T-cell (primary cell): ENCODE data around the gene BUD23. TPM values are rescaled to one million over a fixed set of nuclear protein-coding genes. Genes with fewer than 3 reads are reported as not detected.
"Not testable (repeated sequence)": the region's sequence is repeated elsewhere in the genome, so short reads cannot be mapped to it uniquely, and the experiment has no call there.

Source experiments
- ATAC-seq, 4 experiments: fragments of 200-7000 bp in 3 of 4; fragments of 150-1000 bp in 1 of 4; cut with Tn5 transposase; replicated peaks in 1 of 4; 1 replicate in 3 of 4; 2 replicates in 1 of 4; pipeline ENCODE4 v1.10.0; 2021; ENCODE audit warnings: moderate library complexity in 3 of 4, mild to moderate bottlenecking in 2 of 4, moderate number of reproducible peaks in 1 of 4
- CTCF ChIA-PET, 2 donors: fragments of 300-600 bp; sonication (Branson Sonifier 250); formaldehyde crosslinking; loops; one replicate each; lab custom pipeline; 2022; ENCODE audit warnings: antibody characterized with exemption in 2 of 2; lab: Charles Lee
- POLR2A ChIA-PET, 2 donors: fragments of 300-600 bp; sonication (Branson Sonifier 250); formaldehyde crosslinking; loops; one replicate each; lab custom pipeline; 2022; ENCODE audit warnings: antibody characterized with exemption in 2 of 2; lab: Charles Lee
- DNase-seq, 35 experiments: peaks; one replicate each; pipeline versions ENCODE4 v3.0.0 to v3.0.0-alpha.2; 2013 to 2023
- H3K27ac ChIP-seq: one replicate; pipeline ENCODE4 v1.5.1; 2013; ENCODE audit warnings: low read length
- H3K27me3 ChIP-seq, 2 experiments: replicated peaks in 1 of 2; 1 replicate in 1 of 2; 2 replicates in 1 of 2; pipeline versions ENCODE4 v1.6.1 to v1.7.0; 2013; ENCODE audit warnings: low read length in 1 of 2, mixed read lengths in 1 of 2; ENCODE audit not compliant: control insufficient read depth in 2 of 2, insufficient read depth in 2 of 2; ENCODE audit errors: extremely low read depth in 1 of 2
- H3K36me3 ChIP-seq, 2 donors: 1 replicate in 1 of 2; 2 replicates in 1 of 2; pipeline versions ENCODE4 v1.6.1 to v1.7.0; 2013; ENCODE audit warnings: low read length in 1 of 2; ENCODE audit not compliant: control insufficient read depth in 2 of 2, insufficient read depth in 1 of 2; ENCODE audit errors: extremely low read depth in 1 of 2
- H3K4me1 ChIP-seq, 2 experiments: 1 replicate in 1 of 2; 2 replicates in 1 of 2; pipeline versions ENCODE4 v1.6.1 to v1.7.0; 2013; ENCODE audit warnings: low read length in 2 of 2, mixed read lengths in 1 of 2; ENCODE audit not compliant: insufficient read depth in 2 of 2, control insufficient read depth in 1 of 2; ENCODE audit errors: extremely low read depth in 1 of 2
- H3K4me3 ChIP-seq, 2 donors: 1 replicate in 1 of 2; 2 replicates in 1 of 2; pipeline versions ENCODE4 v1.5.1 to v1.7.0; 2013; ENCODE audit warnings: mild to moderate bottlenecking in 2 of 2, low read length in 1 of 2, moderate library complexity in 1 of 2; ENCODE audit not compliant: control insufficient read depth in 1 of 2; ENCODE audit errors: extremely low read depth in 1 of 2
- H3K9me3 ChIP-seq: 2 replicates; pipeline ENCODE4 v1.7.0; 2013
- H3K27ac Mint-ChIP-seq, 2 donors: one replicate each; pipeline ENCODE4 v1.8.0; 2020 to 2021; ENCODE audit warnings: mild to moderate bottlenecking in 2 of 2, mixed read lengths in 2 of 2
- H3K27me3 Mint-ChIP-seq, 2 donors: one replicate each; pipeline ENCODE4 v1.8.0; 2021 to 2022; ENCODE audit warnings: mixed read lengths in 2 of 2
- H3K36me3 Mint-ChIP-seq: one replicate; pipeline ENCODE4 v1.8.0; 2021; ENCODE audit warnings: mixed read lengths
- H3K4me1 Mint-ChIP-seq, 3 donors: one replicate each; pipeline ENCODE4 v1.8.0; 2020 to 2022; ENCODE audit warnings: mixed read lengths in 3 of 3, mild to moderate bottlenecking in 1 of 3
- H3K4me3 Mint-ChIP-seq, 3 donors: one replicate each; pipeline ENCODE4 v1.8.0; 2020 to 2022; ENCODE audit warnings: mild to moderate bottlenecking in 3 of 3, mixed read lengths in 3 of 3, moderate library complexity in 3 of 3
- H3K9me3 Mint-ChIP-seq, 3 donors: one replicate each; pipeline ENCODE4 v1.8.0; 2020 to 2022; ENCODE audit warnings: mixed read lengths in 3 of 3
- WGBS: methylation state at CpG from one replicate; pipeline ENCODE4 v1.1.5; 2013; ENCODE audit warnings: missing lambda C conversion rate; ENCODE audit not compliant: insufficient coverage; 5-methylcytosine and 5-hydroxymethylcytosine counted together
- total RNA-seq, 35 experiments: library from RNA in 6 of 35; stranded (reverse) in 6 of 35; fragments of 120-200 nt in 1 of 35; gene quantifications; one replicate each; pipeline versions ENCODE4 v1.2.1 to v1.2.4 and lab custom pipeline; 2013 to 2026

BUD23 gene
- total RNA-seq, 5 donors from 2014 or later (not counting 1 experiment from before 2014, with no cell fraction given), result 66.9 to 90.0 (median 71.2) TPM

GRCh38 chr7:73650524-73650923, 32.9 kb upstream of the BUD23 start:
- Mint-ChIP-seq H3K27ac (no peak overlapping the region), H3K4me3 (no peak overlapping the region), H3K27me3 (peaks cover 54 to 66% of the 10 kb centered on the region in 2 donors), H3K36me3 (no peaks in the 10 kb centered on the region), H3K4me1 (peaks cover 0 to 20% (median 11%) of the 10 kb centered on the region in 3 donors), H3K9me3 (no peaks in the 10 kb centered on the region)
- no peak overlapping the region for H3K27ac ChIP-seq
- H3K4me3 ChIP-seq, result no peak overlapping the region
- WGBS, result 29% methylated on average over 1 of the region's 5 CpGs
- POLR2A ChIA-PET, result no interaction called here
- H3K36me3 ChIP-seq, result no peaks in the 10 kb centered on the region
- H3K27me3 ChIP-seq, result peaks cover 16 to 84% of the 10 kb centered on the region in 2 experiments
- CTCF ChIA-PET, result no interaction called here
- no peaks in the 10 kb centered on the region for H3K9me3 ChIP-seq
- peaks cover 0 to 6% of the 10 kb centered on the region in 2 experiments for H3K4me1 ChIP-seq
- no peak for DNase-seq
- ATAC-seq, result no peak

GRCh38 chr7:73652541-73652949, 30.9 kb upstream of the BUD23 start:
- no peaks in the 10 kb centered on the region for H3K9me3 Mint-ChIP-seq
- 77% methylated on average over 4 of the region's 11 CpGs for WGBS
- ATAC-seq (no peak), DNase-seq (no peak)
- ChIA-PET CTCF (interaction anchor here (0.7 kb wide), 2 partner anchors 10 to 59 kb away, joined by 3 to 4 read pairs; no protein-coding TSS in a partner anchor), POLR2A (interaction anchor here in 1 of 2 donors (0.6 kb wide), 1 partner anchor 61 kb away, joined by 3 read pairs; no protein-coding TSS in a partner anchor)
- Histone ChIP-seq H3K36me3 (no peaks in the 10 kb centered on the region), H3K27ac (no peak overlapping the region), H3K4me3 (no peak overlapping the region), H3K9me3 (no peaks in the 10 kb centered on the region), H3K27me3 (peaks cover 12 to 65% of the 10 kb centered on the region in 2 experiments), H3K4me1 (peaks cover 0 to 6% of the 10 kb centered on the region in 2 experiments)
- no peaks in the 10 kb centered on the region for H3K36me3 Mint-ChIP-seq
- peaks cover 47% of the 10 kb centered on the region in 2 donors for H3K27me3 Mint-ChIP-seq
- no peak overlapping the region for H3K27ac Mint-ChIP-seq
- H3K4me1 Mint-ChIP-seq, result peaks cover 0 to 20% (median 9%) of the 10 kb centered on the region in 3 donors
- no peak overlapping the region for H3K4me3 Mint-ChIP-seq

GRCh38 chr7:73655309-73655708, 28.1 kb upstream of the BUD23 start:
- POLR2A ChIA-PET, H3K36me3 ChIP-seq, H3K36me3 Mint-ChIP-seq, H3K4me1 Mint-ChIP-seq, H3K4me3 ChIP-seq, H3K4me3 Mint-ChIP-seq, H3K27ac Mint-ChIP-seq, DNase-seq, H3K9me3 Mint-ChIP-seq, H3K4me1 ChIP-seq, H3K27ac ChIP-seq, ATAC-seq, CTCF ChIA-PET, H3K9me3 ChIP-seq: not testable (repeated sequence)
- peaks cover 29 to 33% of the 10 kb centered on the region in 2 donors for H3K27me3 Mint-ChIP-seq
- H3K27me3 ChIP-seq, result peaks cover 6 to 42% of the 10 kb centered on the region in 2 experiments
- WGBS, result no CpG with 5 or more reads among the region's 4 CpGs

GRCh38 chr7:73659983-73660382, 23.4 kb upstream of the BUD23 start:
- H3K4me3 Mint-ChIP-seq, result no peak overlapping the region
- DNase-seq (no peak), ATAC-seq (no peak)
- Histone ChIP-seq H3K4me3 (no peak overlapping the region), H3K27me3 (peaks cover 0 to 39% of the 10 kb centered on the region in 2 experiments), H3K9me3 (no peaks in the 10 kb centered on the region), H3K27ac (no peak overlapping the region), H3K4me1 (no peaks in the 10 kb centered on the region), H3K36me3 (no peaks in the 10 kb centered on the region)
- H3K4me1 Mint-ChIP-seq, result peaks cover 0 to 4% (median 0%) of the 10 kb centered on the region in 3 donors
- ChIA-PET POLR2A (no interaction called here), CTCF (no interaction called here)
- H3K27me3 Mint-ChIP-seq, result peaks cover 38 to 40% of the 10 kb centered on the region in 2 donors
- H3K9me3 Mint-ChIP-seq, result peaks cover 0 to 5% (median 5%) of the 10 kb centered on the region in 3 donors
- H3K27ac Mint-ChIP-seq, result no peak overlapping the region
- no peaks in the 10 kb centered on the region for H3K36me3 Mint-ChIP-seq
- 81% methylated on average over 5 of the region's 8 CpGs for WGBS

GRCh38 chr7:73660594-73660993, 22.8 kb upstream of the BUD23 start:
- H3K9me3 Mint-ChIP-seq, result not testable (repeated sequence)

GRCh38 chr7:73663033-73663432, 20.4 kb upstream of the BUD23 start:
- no peak overlapping the region for H3K4me3 Mint-ChIP-seq
- H3K36me3 Mint-ChIP-seq, result no peaks in the 10 kb centered on the region
- Histone ChIP-seq H3K4me3 (no peak overlapping the region), H3K4me1 (peaks cover 0 to 5% of the 10 kb centered on the region in 2 experiments), H3K27me3 (peaks cover 4 to 59% of the 10 kb centered on the region in 2 experiments), H3K36me3 (no peaks in the 10 kb centered on the region), H3K9me3 (no peaks in the 10 kb centered on the region), H3K27ac (no peak overlapping the region)
- ChIA-PET POLR2A (interaction anchor here (0.6 kb wide), 2 partner anchors 75 to 256 kb away, joined by 3 to 5 read pairs; no protein-coding TSS in a partner anchor), CTCF (no interaction called here)
- no peak for ATAC-seq
- H3K27ac Mint-ChIP-seq, result no peak overlapping the region
- H3K9me3 Mint-ChIP-seq, result peaks cover 0 to 5% (median 5%) of the 10 kb centered on the region in 3 donors
- peaks cover 32 to 45% of the 10 kb centered on the region in 2 donors for H3K27me3 Mint-ChIP-seq
- peaks cover 0 to 7% (median 4%) of the 10 kb centered on the region in 3 donors for H3K4me1 Mint-ChIP-seq
- no peak for DNase-seq

More at GRCh38 chr7:73660594-73660993, 22.8 kb upstream of the BUD23 start:
- CTCF ChIA-PET, H3K27ac ChIP-seq, H3K4me1 Mint-ChIP-seq, DNase-seq, H3K4me3 Mint-ChIP-seq, H3K9me3 ChIP-seq, H3K36me3 ChIP-seq, H3K4me1 ChIP-seq, POLR2A ChIA-PET, H3K36me3 Mint-ChIP-seq, ATAC-seq, H3K4me3 ChIP-seq, H3K27ac Mint-ChIP-seq: not testable (repeated sequence)
- H3K27me3 Mint-ChIP-seq, result peaks cover 32 to 39% of the 10 kb centered on the region in 2 donors
- 67% methylated on average over 3 of the region's 4 CpGs for WGBS
- peaks cover under 1 to 45% of the 10 kb centered on the region in 2 experiments for H3K27me3 ChIP-seq
